Neuronal stem cell (in vitro differentiated cells): ENCODE measurements around the gene PITX2.
A peak's percentile ranks its signal among the peaks of the same experiment; 100 is the strongest.

Source experiments
- DNase-seq: peaks from one replicate; pipeline ENCODE4 v3.0.0-alpha.2; 2013; ENCODE audit warnings: low spot score
- H2AFZ ChIP-seq: one replicate; pipeline ENCODE4 v1.6.1; 2013; ENCODE audit warnings: mild to moderate bottlenecking, low read length, inconsistent platforms
- H2AK5ac ChIP-seq: 2 replicates; pipeline ENCODE4 v1.6.1; 2013; ENCODE audit warnings: low read depth, mild to moderate bottlenecking, inconsistent platforms, low read length, moderate library complexity, mixed read lengths
- H2BK120ac ChIP-seq: 2 replicates; pipeline ENCODE4 v1.6.1; 2013; ENCODE audit warnings: low read depth, mild to moderate bottlenecking, inconsistent platforms, low read length, moderate library complexity, mixed read lengths
- H2BK12ac ChIP-seq: one replicate; pipeline ENCODE4 v1.6.1; 2013; ENCODE audit warnings: low read length, inconsistent platforms
- H2BK15ac ChIP-seq: 2 replicates; pipeline ENCODE4 v1.6.1; 2013; ENCODE audit warnings: mild to moderate bottlenecking, low read length, inconsistent platforms, mixed read lengths
- H2BK5ac ChIP-seq: one replicate; pipeline ENCODE4 v1.6.1; 2013; ENCODE audit warnings: inconsistent platforms, mild to moderate bottlenecking, low read length, moderate library complexity
- H3K14ac ChIP-seq: one replicate; pipeline ENCODE4 v1.6.1; 2013; ENCODE audit warnings: low read length, inconsistent platforms
- H3K18ac ChIP-seq: 2 replicates; pipeline ENCODE4 v1.6.1; 2013; ENCODE audit warnings: low read length, inconsistent platforms
- H3K23ac ChIP-seq: 2 replicates; pipeline ENCODE4 v1.6.1; 2013; ENCODE audit warnings: low read depth, mild to moderate bottlenecking, mixed read lengths, low read length, inconsistent platforms; ENCODE audit not compliant: poor library complexity
- H3K27ac ChIP-seq: replicated peaks from 3 replicates; pipeline ENCODE4 v1.5.1; 2013; ENCODE audit warnings: low read length, inconsistent platforms
- H3K27me3 ChIP-seq, 3 experiments: 2 replicates each; pipeline ENCODE4 v1.6.1; 2013; ENCODE audit warnings: low read length in 3 of 3, mild to moderate bottlenecking in 2 of 3, inconsistent platforms in 1 of 3, low read depth in 1 of 3, mixed read lengths in 1 of 3, moderate library complexity in 1 of 3; ENCODE audit not compliant: control insufficient read depth in 3 of 3, insufficient read depth in 3 of 3
- H3K36me3 ChIP-seq, 2 donors: replicated peaks in 1 of 2; 2 replicates each; pipeline ENCODE4 v1.6.1; 2013; ENCODE audit warnings: low read length in 2 of 2; ENCODE audit not compliant: control insufficient read depth in 2 of 2, insufficient read depth in 2 of 2
- H3K4ac ChIP-seq: 2 replicates; pipeline ENCODE4 v1.6.1; 2013; ENCODE audit warnings: inconsistent platforms, mild to moderate bottlenecking, low read length, moderate library complexity
- H3K4me1 ChIP-seq, 2 donors: 1 replicate in 1 of 2; 2 replicates in 1 of 2; pipeline ENCODE4 v1.6.1; 2013; ENCODE audit warnings: low read length in 2 of 2, low read depth in 1 of 2; ENCODE audit not compliant: control insufficient read depth in 2 of 2, insufficient read depth in 1 of 2
- H3K4me2 ChIP-seq: one replicate; pipeline ENCODE4 v1.6.1; 2013; ENCODE audit warnings: mild to moderate bottlenecking, low read length, inconsistent platforms; ENCODE audit not compliant: insufficient read depth, poor library complexity, severe bottlenecking
- H3K4me3 ChIP-seq, 2 donors: 2 replicates each; pipeline ENCODE4 v1.5.1; 2013; ENCODE audit warnings: low read length in 2 of 2, mild to moderate bottlenecking in 2 of 2, inconsistent platforms in 1 of 2, moderate library complexity in 1 of 2
- H3K79me1 ChIP-seq: one replicate; pipeline ENCODE4 v1.6.1; 2013; ENCODE audit warnings: low read depth, mild to moderate bottlenecking, inconsistent platforms, low read length, moderate library complexity
- H3K9ac ChIP-seq: one replicate; pipeline ENCODE4 v1.6.1; 2013; ENCODE audit warnings: mild to moderate bottlenecking, low read depth, low read length, inconsistent platforms; ENCODE audit not compliant: poor library complexity
- H3K9me3 ChIP-seq, 2 donors: replicated peaks in 1 of 2; 2 replicates each; pipeline versions ENCODE3 to v1.6.1; 2013; ENCODE audit warnings: low read length in 2 of 2, mild to moderate bottlenecking in 2 of 2, inconsistent platforms in 1 of 2, low read depth in 1 of 2, mixed read lengths in 1 of 2, moderate library complexity in 1 of 2; ENCODE audit not compliant: control insufficient read depth in 2 of 2, insufficient read depth in 1 of 2
- H4K8ac ChIP-seq: one replicate; pipeline ENCODE4 v1.6.1; 2013; ENCODE audit warnings: low read depth, mild to moderate bottlenecking, inconsistent platforms, low read length, moderate library complexity
- H4K91ac ChIP-seq: one replicate; pipeline ENCODE4 v1.6.1; 2013; ENCODE audit warnings: low read length, low read depth, mild to moderate bottlenecking, inconsistent platforms; ENCODE audit not compliant: poor library complexity
- WGBS, 2 donors: extraction: QIAGEN DNeasy Blood & Tissue Kit; methylation state at CpG; one replicate each; pipeline ENCODE4 v1.1.7; 2013; ENCODE audit warnings: missing lambda C conversion rate in 2 of 2, mixed read lengths in 1 of 2; ENCODE audit not compliant: insufficient read length in 2 of 2, insufficient replicate concordance in 1 of 2; ENCODE audit errors: extremely low coverage in 2 of 2; 5-methylcytosine and 5-hydroxymethylcytosine counted together

PITX2 gene

GRCh38 chr4:110636171-110636679 is 13.3 kb upstream of the PITX2 start:
- no peaks in the 10 kb centered on the region for H3K36me3 ChIP-seq
- H3K14ac ChIP-seq = no peak overlapping the region
- no peak overlapping the region for H3K23ac ChIP-seq
- H2BK5ac ChIP-seq = no peak overlapping the region
- H2BK15ac ChIP-seq = no peak overlapping the region
- H3K27ac ChIP-seq = no peak overlapping the region
- H3K4ac ChIP-seq = no peak overlapping the region
- no peak overlapping the region for H2BK12ac ChIP-seq
- peaks cover 0 to 14% of the 10 kb centered on the region in 2 donors for H3K4me1 ChIP-seq
- H3K79me1 ChIP-seq = no peaks in the 10 kb centered on the region
- peak overlapping the region; percentile 92 for H3K4me2 ChIP-seq
- no CpG with 5 or more reads among the region's 12 CpGs for WGBS, 2 donors
- H3K27me3 ChIP-seq = peaks cover 43 to 99% (median 91%) of the 10 kb centered on the region in 3 experiments
- no peak overlapping the region for H4K8ac ChIP-seq
- H3K9me3 ChIP-seq = peaks cover 0 to 3% of the 10 kb centered on the region in 2 donors
- no peak overlapping the region for H2BK120ac ChIP-seq
- H3K9ac ChIP-seq = no peak overlapping the region
- peak overlapping the region; percentile 85 for H2AFZ ChIP-seq
- no peak overlapping the region for H4K91ac ChIP-seq
- DNase-seq = no peak
- peak overlapping the region; percentile 70 for H3K18ac ChIP-seq
- H2AK5ac ChIP-seq = no peak overlapping the region
- H3K4me3 ChIP-seq = peak overlapping the region in 1 of 2 donors; percentile 72

- H3K4me2 ChIP-seq = no peak overlapping the region
- DNase-seq = no peak
- H2BK15ac ChIP-seq = no peak overlapping the region
- H3K4ac ChIP-seq = no peak overlapping the region
- no peak overlapping the region for H3K27ac ChIP-seq
- no peak overlapping the region for H2BK120ac ChIP-seq
- no peak overlapping the region for H3K18ac ChIP-seq
- no peaks in the 10 kb centered on the region for H3K79me1 ChIP-seq
- no peak overlapping the region for H2BK12ac ChIP-seq
- WGBS, 2 donors = no CpG with 5 or more reads among the region's 7 CpGs
- no peak overlapping the region for H3K9ac ChIP-seq
- peaks cover 48 to 98% (median 91%) of the 10 kb centered on the region in 3 experiments for H3K27me3 ChIP-seq
- H3K4me1 ChIP-seq = peaks cover 0 to 14% of the 10 kb centered on the region in 2 donors
- no peaks in the 10 kb centered on the region for H3K36me3 ChIP-seq
- H3K14ac ChIP-seq = no peak overlapping the region
- H4K8ac ChIP-seq = no peak overlapping the region
- no peak overlapping the region for H2AK5ac ChIP-seq
- H3K23ac ChIP-seq = no peak overlapping the region
- no peak overlapping the region for H2BK5ac ChIP-seq
- H3K9me3 ChIP-seq = peaks cover 0 to 3% of the 10 kb centered on the region in 2 donors
- no peak overlapping the region for H2AFZ ChIP-seq
- H3K4me3 ChIP-seq = no peak overlapping the region
- H4K91ac ChIP-seq = no peak overlapping the region
Measured at GRCh38 chr4:110635163-110635865, 12.4 kb upstream of the PITX2 start.

GRCh38 chr4:110634350-110635162 is 11.7 kb upstream of the PITX2 start:
- no peaks in the 10 kb centered on the region for H3K79me1 ChIP-seq
- H3K9ac ChIP-seq = no peak overlapping the region
- H3K4me2 ChIP-seq = no peak overlapping the region
- H3K4ac ChIP-seq = no peak overlapping the region
- H3K4me1 ChIP-seq = peaks cover 0 to 14% of the 10 kb centered on the region in 2 donors
- H3K18ac ChIP-seq = peak overlapping the region; percentile 77
- no peak overlapping the region for H2AK5ac ChIP-seq
- H2BK120ac ChIP-seq = no peak overlapping the region
- H3K23ac ChIP-seq = no peak overlapping the region
- no peaks in the 10 kb centered on the region for H3K36me3 ChIP-seq
- peak overlapping the region; percentile 24 for H2AFZ ChIP-seq
- H2BK5ac ChIP-seq = no peak overlapping the region
- no peak overlapping the region for H3K27ac ChIP-seq
- H3K27me3 ChIP-seq = peaks cover 50 to 98% (median 91%) of the 10 kb centered on the region in 3 experiments
- H4K91ac ChIP-seq = no peak overlapping the region
- H2BK12ac ChIP-seq = no peak overlapping the region
- peaks cover 0 to 3% of the 10 kb centered on the region in 2 donors for H3K9me3 ChIP-seq
- no peak overlapping the region for H4K8ac ChIP-seq
- peak; percentile 14 for DNase-seq
- no CpG with 5 or more reads among the region's 11 CpGs for WGBS, 2 donors
- H3K14ac ChIP-seq = no peak overlapping the region
- no peak overlapping the region for H2BK15ac ChIP-seq
- H3K4me3 ChIP-seq = no peak overlapping the region
